ENCODE measurements around the gene EPB41L4B.

- TF ChIP-seq CTCF (IDR thresholded peaks at IDR 0.05) (no peak), POLR2A (IDR thresholded peaks at IDR 0.05) (no peak)
Observed at GRCh38 chr9:109278216-109278615, 42.6 kb downstream of the EPB41L4B start.

All from thyroid gland (tissue), 4 donors.